Fibroblast of skin of left biceps (primary cell): ENCODE measurements around the gene ITPRID1.
A peak's percentile ranks its signal among the peaks of the same experiment; 100 is the strongest.

Experiments used
- DNase-seq, 2 experiments: peaks; one replicate each; pipeline ENCODE4 v3.0.0-alpha.2; 2013; ENCODE audit warnings: low read depth in 2 of 2

The ITPRID1 gene

DNA sequence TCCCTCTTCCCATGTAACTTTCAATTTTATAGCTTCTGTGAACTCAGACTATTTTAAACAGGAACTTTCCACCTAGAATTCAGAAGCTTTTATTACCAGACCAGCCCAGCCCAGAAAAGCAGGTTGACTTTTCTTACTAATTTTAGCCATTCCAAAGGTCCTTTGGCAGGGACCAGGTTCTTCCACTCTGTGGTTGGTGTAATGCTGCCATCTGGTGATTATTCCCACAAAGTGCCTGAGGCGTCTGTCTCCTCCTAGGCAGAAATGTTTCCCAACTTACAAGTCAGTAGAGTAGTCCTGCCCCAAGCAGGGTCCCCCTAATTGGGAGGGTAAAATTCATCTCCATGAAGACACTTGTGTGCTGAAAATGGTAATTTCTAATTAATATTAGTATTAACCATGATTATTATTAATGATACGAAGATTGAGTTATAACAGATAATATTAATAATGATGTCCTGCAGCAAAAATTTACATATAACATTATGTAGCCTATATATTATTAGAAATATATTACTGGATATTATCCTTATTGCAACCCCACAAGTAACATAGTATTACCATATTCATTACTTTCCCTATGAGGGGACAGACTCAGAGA is 120.1 kb downstream of the ITPRID1 start:
- peak in 1 of 2 experiments; percentile 1 for DNase-seq

GRCh38 chr7:31640381-31640780 is 126.5 kb downstream of the ITPRID1 start:
- DNase-seq, result no peak

DNA sequence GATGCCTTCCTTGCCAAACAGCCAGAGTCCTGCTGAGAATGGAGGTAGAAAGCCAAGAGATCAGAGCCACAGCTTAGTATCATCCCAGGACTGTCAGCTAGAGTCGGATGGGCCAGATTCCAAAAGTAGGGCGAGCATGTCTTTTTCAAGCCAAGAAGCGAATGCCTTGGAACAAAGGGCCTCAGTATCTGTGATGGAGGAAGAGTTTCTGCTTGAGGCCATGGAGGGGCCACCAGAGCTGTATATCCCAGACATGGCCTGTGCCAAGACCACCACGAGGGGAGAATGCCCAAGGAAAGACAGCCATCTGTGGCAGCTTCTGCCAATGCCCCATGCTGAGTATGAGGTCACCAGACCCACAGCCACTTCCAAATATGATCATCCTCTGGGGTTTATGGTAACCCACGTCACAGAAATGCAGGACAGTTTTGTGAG is 128.8 kb downstream of the ITPRID1 start:
- DNase-seq, result no peak

DNA sequence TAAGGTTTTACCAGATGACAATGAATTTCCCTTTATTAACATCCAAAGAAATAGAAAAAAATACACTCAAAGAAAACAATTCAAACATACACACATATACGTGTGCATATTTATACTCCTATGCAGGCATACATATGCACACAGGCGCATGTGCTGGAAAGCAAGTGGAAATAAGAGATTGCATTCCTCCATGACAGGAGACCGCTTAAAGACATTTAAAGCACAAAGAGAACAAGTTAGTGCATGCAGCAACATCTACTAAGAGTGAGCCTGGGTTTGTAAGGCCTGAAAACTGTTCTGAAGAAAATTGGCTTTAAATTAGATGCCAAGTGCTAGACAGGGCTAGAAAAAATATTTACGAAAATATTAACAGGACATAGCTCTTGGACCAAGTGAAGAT is 133.1 kb downstream of the ITPRID1 start:
- DNase-seq, result no peak

- no peak for DNase-seq
Observed at GRCh38 chr7:31647511-31647910, 133.6 kb downstream of the ITPRID1 start.

DNA sequence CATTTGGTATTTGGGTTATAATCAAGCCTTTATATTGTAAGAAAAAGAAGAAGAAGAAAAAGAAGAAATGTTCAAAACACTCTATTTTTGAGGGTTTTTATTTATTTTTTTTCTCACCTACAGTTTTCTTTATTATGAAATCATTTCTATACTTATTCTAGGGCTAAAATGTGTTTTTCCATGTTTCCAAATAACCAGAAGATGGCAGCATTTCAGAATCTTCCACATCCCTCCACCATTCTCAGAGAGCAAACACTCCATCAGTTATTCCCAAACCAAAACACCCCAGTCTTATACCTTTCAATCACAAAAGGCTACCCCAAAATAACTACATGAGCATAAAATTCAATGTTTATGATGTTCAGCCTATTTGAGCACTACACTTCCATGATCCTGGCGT is 134.4 kb downstream of the ITPRID1 start:
- DNase-seq, result no peak

DNA sequence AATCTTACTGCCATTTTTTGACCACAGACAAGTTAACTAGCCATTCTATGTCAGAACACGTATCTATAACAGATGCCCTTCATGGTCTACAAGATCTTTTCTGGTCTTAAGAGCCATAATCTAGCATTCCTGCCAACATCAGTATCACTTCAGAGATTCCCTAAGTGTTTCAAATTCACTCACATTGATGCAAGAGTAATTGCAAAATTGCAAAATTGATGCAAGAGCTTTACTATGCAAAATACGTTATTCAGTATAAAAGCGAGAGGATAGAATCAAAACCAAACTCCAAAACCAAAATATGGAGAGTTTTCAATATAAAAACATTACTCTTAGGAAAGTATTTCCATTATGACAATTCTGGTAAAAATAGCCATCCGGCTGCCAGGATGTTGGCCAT is 135.0 kb downstream of the ITPRID1 start:
- no peak for DNase-seq

DNA sequence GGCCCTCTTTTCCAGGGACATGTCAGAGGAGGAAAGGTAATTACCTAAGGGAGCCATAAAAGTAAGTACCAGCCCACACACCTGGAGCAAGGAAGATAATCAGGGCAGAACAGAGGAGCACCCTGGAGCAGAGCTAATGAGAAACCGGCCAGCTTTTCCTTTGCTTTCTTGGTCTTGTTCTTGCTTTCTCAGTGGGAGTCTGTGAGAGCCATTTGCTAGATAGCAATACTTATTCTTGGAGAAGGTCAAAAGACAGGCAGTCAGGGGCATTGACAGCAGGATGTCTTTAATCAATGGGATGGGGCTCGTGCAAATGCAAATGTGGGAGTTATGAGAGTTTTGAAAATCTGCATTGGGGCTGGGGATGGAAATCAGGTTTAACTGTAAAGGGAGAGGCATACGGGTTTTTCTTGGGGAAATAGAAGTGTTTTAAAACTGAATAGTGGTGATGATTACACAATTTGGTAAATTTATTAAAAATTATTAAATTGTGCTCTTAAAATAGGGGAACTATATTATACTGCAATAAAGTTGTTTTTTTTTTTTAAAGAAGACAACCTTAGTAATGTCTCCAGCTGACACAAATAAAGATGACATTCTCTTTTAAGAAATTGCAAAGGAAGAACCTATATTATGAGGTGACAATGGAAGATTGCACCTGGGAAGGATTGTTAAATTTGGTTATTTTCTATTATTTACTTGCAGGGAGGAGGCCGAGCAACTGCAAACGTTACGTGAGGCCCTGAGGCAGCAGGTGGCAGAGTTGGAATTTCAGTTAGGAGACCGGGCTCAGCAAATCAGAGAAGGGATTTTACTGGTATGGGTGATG is 137.6 kb downstream of the ITPRID1 start:
- DNase-seq, result no peak

DNA sequence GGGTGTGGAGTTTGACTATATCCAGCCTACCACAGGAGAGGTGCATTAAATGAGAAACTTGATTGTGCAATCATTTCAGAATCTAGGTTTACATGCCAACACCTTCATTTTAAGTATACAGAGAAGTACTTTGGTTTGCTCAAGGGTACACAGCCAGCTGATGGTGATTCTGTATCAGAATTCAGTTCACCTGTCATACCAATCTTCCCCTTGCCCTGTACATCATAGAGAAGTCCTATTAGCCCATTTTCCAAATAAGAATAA is 138.1 kb downstream of the ITPRID1 start:
- DNase-seq, result no peak

DNA sequence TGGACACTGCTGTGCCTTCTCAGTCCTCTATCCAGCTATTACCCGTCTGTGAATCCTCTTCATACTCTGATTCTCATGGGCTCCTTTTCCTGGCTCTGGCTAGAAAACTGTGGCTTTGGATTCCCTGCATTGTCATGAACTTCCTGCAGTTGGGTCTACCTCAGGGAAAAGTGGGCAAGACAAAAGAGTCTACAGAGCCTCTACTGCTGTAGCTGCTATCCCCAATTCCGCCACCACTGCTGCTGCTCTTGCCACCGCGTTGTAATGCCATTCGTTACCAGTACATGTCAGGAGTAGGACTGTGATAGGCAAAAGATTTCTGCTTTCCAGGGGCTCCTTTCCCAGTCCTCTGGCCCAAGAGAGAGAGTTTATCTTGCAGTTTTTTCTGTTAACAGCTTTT is 149.2 kb downstream of the ITPRID1 start:
- DNase-seq, result no peak

- no peak for DNase-seq
Observed at GRCh38 chr7:31664890-31665289, 151.0 kb downstream of the ITPRID1 start.

DNA sequence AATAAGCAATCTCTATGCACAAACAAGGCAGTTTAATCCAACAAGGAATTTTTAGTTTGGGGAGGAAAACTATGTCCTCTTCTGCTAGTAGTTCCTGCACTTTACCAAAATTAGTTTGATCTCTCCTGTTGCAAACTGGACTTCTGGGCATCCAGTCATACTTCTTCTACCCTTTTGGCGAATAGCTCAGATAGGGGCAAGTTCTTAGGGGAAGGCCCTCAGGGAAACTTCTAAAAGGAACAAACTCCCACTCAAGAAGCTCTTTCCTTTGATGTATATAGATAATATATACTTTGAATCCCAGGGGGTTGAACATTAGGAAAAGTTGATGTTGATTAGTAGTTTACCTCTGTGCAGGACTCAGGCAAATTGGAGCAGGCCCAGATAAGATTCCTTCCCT is 151.7 kb downstream of the ITPRID1 start:
- no peak for DNase-seq

- no peak for DNase-seq
Observed at GRCh38 chr7:31669461-31669860, 155.6 kb downstream of the ITPRID1 start.

GRCh38 chr7:31679574-31680305 is 165.8 kb downstream of the ITPRID1 start:
- no peak for DNase-seq

DNA sequence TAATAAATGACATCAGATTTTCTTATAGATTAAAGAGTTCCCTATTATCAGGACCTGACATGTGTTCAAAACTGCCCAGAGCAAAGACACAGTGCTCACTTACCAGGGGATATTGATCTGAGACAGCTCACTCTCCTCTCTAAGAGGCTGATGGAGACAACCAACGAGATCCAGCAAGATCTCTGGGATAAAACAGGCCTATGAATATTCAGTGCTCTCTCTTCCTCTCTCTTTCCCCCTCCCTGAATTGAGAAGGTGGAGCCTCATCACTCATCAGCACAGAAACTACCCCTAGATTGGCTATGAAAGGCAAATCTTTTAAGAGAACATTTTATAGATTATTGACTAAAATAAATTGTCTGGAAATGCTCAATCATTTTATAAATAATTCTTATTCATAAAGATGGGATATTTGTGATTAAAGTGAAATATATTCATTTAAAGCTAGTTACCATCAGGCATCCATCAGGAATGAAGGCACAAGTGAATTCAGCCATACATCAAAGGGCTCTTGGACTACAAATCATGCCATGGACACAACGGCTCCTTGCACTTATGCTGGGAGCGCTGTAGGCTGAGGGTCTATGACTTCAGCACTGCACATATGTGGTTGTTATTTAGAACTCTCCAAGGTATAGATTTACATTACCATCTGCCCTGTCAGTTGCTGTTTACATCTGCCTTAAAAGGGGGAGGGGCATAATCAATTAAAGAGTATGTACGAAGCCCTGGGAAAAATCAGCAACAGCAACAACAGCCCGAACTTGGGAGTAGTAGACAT is 169.7 kb downstream of the ITPRID1 start:
- no peak for DNase-seq

GRCh38 chr7:31687024-31687748 is 173.3 kb downstream of the ITPRID1 start, which contains the start of gene PPP1R17:
Gene PPP1R17 (plus strand): TSS chr7:31687215. CDS start chr7:31692442, 5,227 bp downstream.
- no peak for DNase-seq

DNA sequence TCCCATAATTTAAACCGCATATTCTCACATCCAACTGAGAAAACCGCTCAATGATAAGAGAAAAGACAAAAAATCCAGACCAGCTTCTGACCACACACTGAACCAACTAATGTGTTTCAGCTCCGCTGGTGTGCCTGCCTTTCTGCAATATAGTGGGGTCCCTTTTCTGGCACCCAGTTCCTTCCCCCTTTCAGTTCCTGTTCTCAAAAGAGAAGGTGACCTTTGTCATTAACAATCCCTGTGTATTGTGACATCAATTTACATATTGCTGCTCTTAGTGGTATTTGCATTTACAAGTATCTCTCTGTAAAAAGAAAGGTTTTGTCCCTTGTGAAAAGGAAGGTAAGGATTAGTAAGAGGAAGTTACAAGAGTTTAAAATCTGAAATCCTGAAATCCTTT is 174.5 kb downstream of the ITPRID1 start:
- DNase-seq, result no peak

DNA sequence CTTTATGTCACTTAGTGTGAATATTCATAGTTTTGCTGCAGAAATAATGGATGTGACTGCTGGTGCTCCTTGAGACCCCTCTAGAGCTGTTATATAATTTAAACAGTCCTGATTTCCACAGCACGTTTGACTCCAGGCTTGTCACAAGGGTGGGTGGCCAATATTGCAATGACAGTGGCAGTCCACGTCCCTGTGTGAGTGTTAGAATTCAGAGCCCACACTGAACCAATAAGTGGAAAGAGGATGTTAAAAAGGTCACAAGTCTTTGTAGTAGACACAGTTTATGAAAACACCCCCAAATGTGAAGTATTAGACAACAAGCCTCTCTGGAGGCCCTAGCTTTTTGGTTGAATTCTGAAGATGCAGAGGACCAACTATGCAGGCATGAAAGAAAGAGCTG is 175.1 kb downstream of the ITPRID1 start:
- no peak for DNase-seq

DNA sequence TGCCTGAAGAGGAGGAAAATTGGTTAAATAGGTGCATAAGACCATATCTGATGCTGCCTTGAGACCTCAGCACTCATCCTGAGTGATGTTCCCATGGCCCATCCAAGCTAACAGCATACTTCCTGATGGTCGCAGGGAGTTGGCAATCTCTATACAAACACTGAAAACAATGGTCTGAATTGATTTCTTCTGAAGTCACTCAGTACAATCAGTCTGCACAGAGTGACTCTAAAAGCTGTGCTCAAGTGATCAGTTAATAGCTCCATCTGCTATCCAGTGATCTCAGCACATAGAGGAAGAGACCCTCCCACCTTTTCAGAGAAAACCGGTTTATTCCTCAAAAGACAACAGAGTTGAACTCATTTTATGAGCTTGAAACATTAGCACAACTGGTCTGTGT is 177.0 kb downstream of the ITPRID1 start:
- DNase-seq, result no peak

GRCh38 chr7:31692451-31692850 is 178.6 kb downstream of the ITPRID1 start:
- DNase-seq, result no peak

DNA sequence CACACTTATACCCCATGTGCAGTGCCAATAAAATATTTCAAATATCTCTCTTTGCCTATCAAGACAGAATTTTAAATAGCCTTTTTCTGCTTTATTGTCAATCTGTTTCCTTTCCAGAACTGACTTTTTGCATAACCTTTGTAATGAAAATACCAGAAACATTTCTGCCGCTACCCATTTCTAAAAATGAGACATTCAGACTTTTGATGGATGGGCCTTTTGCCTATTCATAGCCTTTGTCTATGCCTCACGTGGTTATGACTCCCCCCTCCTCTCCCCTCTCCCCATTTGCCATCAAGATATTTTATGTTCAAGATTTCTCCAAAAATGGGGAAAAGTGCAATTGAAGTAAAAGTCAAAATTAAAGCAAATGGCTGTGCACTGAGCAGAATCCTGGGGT is 179.0 kb downstream of the ITPRID1 start:
- DNase-seq, result no peak
